Immature natural killer cell (primary cell): ENCODE results near the gene PRKCE. TPM values are rescaled to one million over a fixed set of nuclear protein-coding genes. Genes with fewer than 3 reads are reported as not detected.
A peak's percentile ranks its signal among the peaks of the same experiment; 100 is the strongest.

Source experiments
- DNase-seq, 3 donors: peaks; one replicate each; pipeline ENCODE4 v3.0.0; 2022; ENCODE audit warnings: mixed read lengths in 1 of 3
- H3K27ac Mint-ChIP-seq, 6 donors: one replicate each; pipeline ENCODE4 v1.8.0; 2020; ENCODE audit warnings: mixed read lengths in 6 of 6, mild to moderate bottlenecking in 5 of 6, inconsistent platforms in 4 of 6, moderate library complexity in 3 of 6
- H3K27me3 Mint-ChIP-seq, 3 donors: one replicate each; pipeline ENCODE4 v1.8.0; 2020 to 2021; ENCODE audit warnings: low read depth in 3 of 3, mild to moderate bottlenecking in 3 of 3, mixed read lengths in 3 of 3, moderate library complexity in 3 of 3, inconsistent platforms in 1 of 3
- H3K36me3 Mint-ChIP-seq, 3 donors: one replicate each; pipeline ENCODE4 v1.8.0; 2020; ENCODE audit warnings: mixed read lengths in 3 of 3, inconsistent platforms in 2 of 3, mild to moderate bottlenecking in 2 of 3
- H3K4me1 Mint-ChIP-seq, 2 donors: one replicate each; pipeline ENCODE4 v1.8.0; 2020; ENCODE audit warnings: inconsistent platforms in 2 of 2, mild to moderate bottlenecking in 2 of 2, mixed read lengths in 2 of 2, moderate library complexity in 1 of 2
- H3K4me3 Mint-ChIP-seq, 5 donors: one replicate each; pipeline ENCODE4 v1.8.0; 2020; ENCODE audit warnings: mild to moderate bottlenecking in 5 of 5, mixed read lengths in 5 of 5, inconsistent platforms in 3 of 5, moderate library complexity in 3 of 5
- H3K9me3 Mint-ChIP-seq, 6 donors: one replicate each; pipeline ENCODE4 v1.8.0; 2020; ENCODE audit warnings: mild to moderate bottlenecking in 6 of 6, mixed read lengths in 6 of 6, inconsistent platforms in 4 of 6, moderate library complexity in 3 of 6
- polyA plus RNA-seq, 3 donors: library from polyadenylated mRNA; unstranded; fragments of 300-500 nt; fragmentation: Illumina TruSeq; gene quantifications; one replicate each; pipeline ENCODE4 v1.2.3, GENCODE V29; 2021

PRKCE gene
- polyA plus RNA-seq, 3 donors from 2014 or later = 1.0 to 3.0 (median 2.5) TPM

DNA sequence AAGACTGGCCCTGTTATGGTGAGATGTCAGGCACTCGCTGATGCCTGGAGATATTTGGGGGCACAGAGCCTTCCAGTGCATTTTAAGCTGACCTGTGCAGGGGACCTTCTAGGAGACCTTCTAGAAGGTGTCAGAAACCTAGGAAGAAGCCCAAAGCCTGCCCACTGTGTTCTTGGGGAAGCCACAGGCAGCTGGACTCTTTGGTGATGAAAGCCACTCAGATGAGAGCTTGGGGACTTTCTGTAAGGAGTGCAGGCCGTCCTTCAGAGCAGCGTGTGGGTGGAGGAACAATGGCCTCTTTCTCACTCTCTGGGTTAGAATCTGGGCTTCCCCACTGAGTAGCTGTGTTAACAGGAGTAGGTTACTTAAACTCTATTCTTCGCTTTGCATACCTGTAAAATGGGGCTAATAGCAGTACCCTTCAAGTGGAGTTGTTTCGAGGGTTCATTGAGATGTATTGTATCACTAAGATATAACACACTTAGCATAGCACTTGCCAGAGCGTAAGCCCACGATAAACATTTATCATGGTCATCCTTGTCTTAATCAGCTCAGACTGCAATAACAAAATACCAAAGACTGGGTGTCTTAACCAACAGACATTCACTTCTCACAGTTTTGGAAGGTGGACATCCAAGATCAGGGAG, 323.4 kb downstream of the PRKCE start:
- no peak for DNase-seq
- peaks cover 0 to 3% of the 10 kb centered on the region in 2 donors for H3K4me1 Mint-ChIP-seq
- peaks cover 0 to 7% (median 0%) of the 10 kb centered on the region in 3 donors for H3K27me3 Mint-ChIP-seq
- H3K36me3 Mint-ChIP-seq = peaks cover 0 to 8% (median 4%) of the 10 kb centered on the region in 3 donors
- no peak overlapping the region for H3K27ac Mint-ChIP-seq
- no peak overlapping the region for H3K4me3 Mint-ChIP-seq
- H3K9me3 Mint-ChIP-seq = no peaks in the 10 kb centered on the region

GRCh38 chr2:45975752-45976517, 324.5 kb downstream of the PRKCE start:
- H3K36me3 Mint-ChIP-seq = peaks cover 4 to 9% (median 8%) of the 10 kb centered on the region in 3 donors
- no peak overlapping the region for H3K27ac Mint-ChIP-seq
- no peak overlapping the region for H3K4me3 Mint-ChIP-seq
- no peaks in the 10 kb centered on the region for H3K9me3 Mint-ChIP-seq
- DNase-seq = no peak
- H3K27me3 Mint-ChIP-seq = peaks cover 0 to 7% (median 0%) of the 10 kb centered on the region in 3 donors
- peaks cover 0 to 3% of the 10 kb centered on the region in 2 donors for H3K4me1 Mint-ChIP-seq

DNA sequence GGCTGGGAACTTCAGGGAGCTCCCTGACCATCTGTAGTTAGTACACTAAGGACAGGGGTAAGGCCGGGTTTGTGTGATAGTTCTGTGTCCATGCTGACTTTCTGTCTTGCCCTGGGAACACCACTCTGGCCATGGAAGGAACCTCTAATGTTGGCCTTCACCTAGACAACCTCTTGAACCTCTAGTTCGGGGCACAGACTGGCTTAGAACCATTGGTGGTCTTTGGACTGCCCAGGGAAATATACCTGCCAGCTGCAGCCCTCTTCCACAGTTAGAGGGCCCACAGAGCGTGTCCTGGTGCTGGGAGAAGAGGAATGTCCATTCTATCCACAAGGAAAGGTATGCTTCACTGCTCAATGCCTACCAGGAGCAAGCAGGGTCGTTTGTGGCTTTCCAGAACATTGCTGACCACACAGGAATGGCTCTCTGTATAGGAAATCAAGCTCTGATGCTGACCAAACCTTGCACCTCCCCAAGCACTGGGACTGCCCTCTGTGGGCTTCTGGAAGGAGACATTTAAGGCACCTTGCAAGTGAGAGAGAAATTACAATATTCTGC, 326.9 kb downstream of the PRKCE start:
- no peaks in the 10 kb centered on the region for H3K9me3 Mint-ChIP-seq
- no peak for DNase-seq
- H3K36me3 Mint-ChIP-seq = peaks cover 11 to 16% (median 14%) of the 10 kb centered on the region in 3 donors

DNA sequence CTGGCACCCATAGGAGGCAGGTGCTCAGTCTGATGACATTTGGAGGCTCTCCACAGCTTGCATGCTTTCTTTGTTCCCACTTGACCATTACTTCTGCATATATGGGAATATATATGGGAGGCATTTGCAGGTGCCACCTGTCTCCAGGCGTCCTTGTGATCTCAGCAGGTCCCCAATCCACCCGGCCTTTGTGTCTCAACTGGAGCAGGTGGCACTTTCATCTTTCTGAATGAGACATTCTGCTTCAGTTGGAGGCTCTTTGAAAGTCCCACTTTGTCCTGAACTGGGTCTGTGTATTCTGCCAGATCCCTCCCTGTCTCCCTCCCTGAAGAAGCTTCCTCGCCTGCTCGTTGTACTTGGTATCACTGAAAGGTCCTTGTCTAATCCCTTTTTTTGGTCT, 327.6 kb downstream of the PRKCE start:
- Mint-ChIP-seq H3K27ac (no peak overlapping the region), H3K27me3 (peaks cover 0 to 2% (median 0%) of the 10 kb centered on the region in 3 donors), H3K4me1 (peaks cover 0 to 3% of the 10 kb centered on the region in 2 donors), H3K4me3 (no peak overlapping the region), H3K9me3 (no peaks in the 10 kb centered on the region), H3K36me3 (peaks cover 14 to 16% (median 16%) of the 10 kb centered on the region in 3 donors)
- no peak for DNase-seq

More for the DNA sequence above, 326.9 kb downstream of the PRKCE start:
- Mint-ChIP-seq H3K4me3 (no peak overlapping the region), H3K4me1 (peaks cover 0 to 3% of the 10 kb centered on the region in 2 donors), H3K27ac (no peak overlapping the region), H3K27me3 (peaks cover 0 to 2% (median 0%) of the 10 kb centered on the region in 3 donors)

- Mint-ChIP-seq H3K4me3 (no peak overlapping the region), H3K36me3 (peaks cover 14 to 23% (median 20%) of the 10 kb centered on the region in 3 donors), H3K27ac (no peak overlapping the region), H3K4me1 (peaks cover 6 to 12% of the 10 kb centered on the region in 2 donors), H3K9me3 (no peaks in the 10 kb centered on the region), H3K27me3 (peaks cover 0 to 2% (median 0%) of the 10 kb centered on the region in 3 donors)
- DNase-seq = no peak
These were observed 328.8 kb downstream of the PRKCE start for GRCh38 chr2:45980161-45980865.

DNA sequence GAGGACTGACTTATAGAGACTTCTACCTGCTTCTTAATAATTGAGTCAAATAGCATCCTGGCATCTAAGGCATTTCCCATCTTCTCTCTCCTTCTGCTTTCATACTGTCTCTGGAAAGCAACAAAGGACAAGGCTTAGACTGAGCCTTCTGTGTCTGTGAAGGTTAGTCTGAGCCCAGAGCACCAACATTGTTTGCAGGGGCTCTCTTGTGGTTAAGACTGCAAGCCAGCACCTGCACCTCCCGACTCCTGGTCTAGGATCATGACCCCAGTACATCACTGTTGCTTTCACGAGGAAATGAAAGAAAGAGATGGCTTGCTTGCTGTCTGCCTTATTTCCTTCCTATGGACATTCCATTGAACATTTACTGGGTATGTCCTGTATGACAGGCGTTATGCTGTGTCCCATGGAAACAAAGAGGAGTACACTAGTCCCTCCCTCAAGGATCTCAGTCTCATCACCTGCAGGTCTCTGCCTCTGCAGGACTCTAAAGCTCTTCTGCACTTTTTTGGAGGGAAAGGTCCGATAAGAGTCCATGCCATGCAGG, 330.0 kb downstream of the PRKCE start:
- no peak for DNase-seq
- Mint-ChIP-seq H3K4me3 (no peak overlapping the region), H3K9me3 (no peaks in the 10 kb centered on the region), H3K27me3 (peaks cover 0 to 2% (median 0%) of the 10 kb centered on the region in 3 donors), H3K4me1 (peaks cover 6 to 12% of the 10 kb centered on the region in 2 donors), H3K27ac (no peak overlapping the region), H3K36me3 (peaks cover 18 to 34% (median 29%) of the 10 kb centered on the region in 3 donors)

GRCh38 chr2:45982096-45982495, 330.6 kb downstream of the PRKCE start:
- Mint-ChIP-seq H3K27ac (no peak overlapping the region), H3K36me3 (peaks cover 21 to 34% (median 29%) of the 10 kb centered on the region in 3 donors), H3K9me3 (no peaks in the 10 kb centered on the region), H3K4me3 (no peak overlapping the region), H3K27me3 (peaks cover 0 to 2% (median 0%) of the 10 kb centered on the region in 3 donors), H3K4me1 (peaks cover 6 to 12% of the 10 kb centered on the region in 2 donors)
- no peak for DNase-seq

DNA sequence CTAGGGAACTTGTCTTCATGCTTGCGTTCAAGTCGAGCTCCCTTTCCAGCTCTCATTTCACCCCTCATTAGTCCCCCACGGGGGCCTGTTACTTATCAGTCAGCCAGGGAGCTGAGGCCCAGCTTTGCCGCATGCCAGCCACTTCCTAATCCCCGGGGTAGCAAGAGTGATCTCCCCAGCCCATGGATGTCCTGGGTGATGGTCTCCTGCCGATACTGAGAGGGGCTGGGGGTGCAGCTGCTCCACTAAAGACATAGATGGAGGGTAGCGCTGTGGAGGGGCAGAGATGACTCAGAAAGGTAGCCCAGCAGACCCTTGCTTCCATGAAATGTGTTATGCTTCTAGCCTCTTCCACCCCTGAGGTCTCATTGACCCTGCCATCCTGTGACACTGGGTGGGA, 331.7 kb downstream of the PRKCE start:
- Mint-ChIP-seq H3K36me3 (peaks cover 21 to 34% (median 29%) of the 10 kb centered on the region in 3 donors), H3K27ac (no peak overlapping the region), H3K4me3 (no peak overlapping the region), H3K27me3 (peaks cover 0 to 2% (median 0%) of the 10 kb centered on the region in 3 donors), H3K4me1 (peaks cover 6 to 12% of the 10 kb centered on the region in 2 donors), H3K9me3 (no peaks in the 10 kb centered on the region)
- DNase-seq = no peak

DNA sequence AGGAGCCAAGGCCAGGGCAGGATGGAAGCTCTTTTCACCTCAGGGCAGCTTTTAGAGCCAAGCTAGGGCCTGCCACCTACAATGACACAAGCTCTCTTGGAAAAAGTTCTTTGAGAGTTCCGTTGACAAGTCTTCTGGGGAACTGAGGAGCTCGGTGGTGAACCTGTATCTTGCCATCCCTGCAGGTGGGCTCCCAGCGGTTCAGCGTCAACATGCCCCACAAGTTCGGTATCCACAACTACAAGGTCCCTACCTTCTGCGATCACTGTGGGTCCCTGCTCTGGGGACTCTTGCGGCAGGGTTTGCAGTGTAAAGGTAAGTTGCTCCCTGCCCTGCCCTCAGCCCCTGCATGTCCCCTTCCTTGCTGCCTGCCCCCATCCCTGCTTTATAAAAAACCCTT, 332.9 kb downstream of the PRKCE start:
- no peaks in the 10 kb centered on the region for H3K9me3 Mint-ChIP-seq
- H3K27ac Mint-ChIP-seq = no peak overlapping the region
- H3K4me1 Mint-ChIP-seq = peaks cover 6 to 11% of the 10 kb centered on the region in 2 donors
- DNase-seq = no peak
- H3K4me3 Mint-ChIP-seq = no peak overlapping the region
- H3K27me3 Mint-ChIP-seq = peaks cover 0 to 2% (median 2%) of the 10 kb centered on the region in 3 donors
- peaks cover 18 to 32% (median 29%) of the 10 kb centered on the region in 3 donors for H3K36me3 Mint-ChIP-seq

DNA sequence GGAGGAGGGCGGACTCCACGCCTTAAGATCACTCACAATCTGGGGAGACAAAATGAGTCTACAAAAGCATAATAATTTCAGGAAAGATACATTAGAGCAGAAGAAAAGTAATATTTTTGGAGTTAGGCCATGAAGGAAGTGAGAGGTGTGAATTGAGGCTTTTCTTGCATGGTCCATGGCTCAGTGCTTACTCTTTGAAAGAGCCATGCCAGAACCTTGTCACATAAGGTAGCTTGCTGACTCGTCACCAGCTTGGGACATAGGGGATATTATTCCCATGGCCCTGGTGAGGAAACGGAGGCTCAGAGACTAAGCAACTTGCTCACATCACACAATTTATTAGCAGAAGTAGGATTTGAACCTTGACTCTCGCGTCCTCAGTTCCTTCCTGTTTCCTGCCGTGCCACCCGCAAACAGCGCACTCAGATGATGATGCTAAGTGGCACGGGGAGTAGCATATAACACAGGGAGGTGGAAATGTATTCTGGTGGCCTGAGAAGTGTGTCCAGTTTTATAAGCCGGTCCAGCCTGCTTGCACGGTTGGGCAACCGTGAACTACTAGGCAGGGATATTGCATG, 333.5 kb downstream of the PRKCE start:
- no peak overlapping the region for H3K4me3 Mint-ChIP-seq
- peaks cover 12 to 32% (median 29%) of the 10 kb centered on the region in 3 donors for H3K36me3 Mint-ChIP-seq
- no peak for DNase-seq
- H3K4me1 Mint-ChIP-seq = peaks cover 6 to 9% of the 10 kb centered on the region in 2 donors
- H3K27me3 Mint-ChIP-seq = peaks cover 0 to 2% (median 2%) of the 10 kb centered on the region in 3 donors
- H3K27ac Mint-ChIP-seq = peak overlapping the region in 1 of 6 donors; percentile 14
- no peaks in the 10 kb centered on the region for H3K9me3 Mint-ChIP-seq

DNA sequence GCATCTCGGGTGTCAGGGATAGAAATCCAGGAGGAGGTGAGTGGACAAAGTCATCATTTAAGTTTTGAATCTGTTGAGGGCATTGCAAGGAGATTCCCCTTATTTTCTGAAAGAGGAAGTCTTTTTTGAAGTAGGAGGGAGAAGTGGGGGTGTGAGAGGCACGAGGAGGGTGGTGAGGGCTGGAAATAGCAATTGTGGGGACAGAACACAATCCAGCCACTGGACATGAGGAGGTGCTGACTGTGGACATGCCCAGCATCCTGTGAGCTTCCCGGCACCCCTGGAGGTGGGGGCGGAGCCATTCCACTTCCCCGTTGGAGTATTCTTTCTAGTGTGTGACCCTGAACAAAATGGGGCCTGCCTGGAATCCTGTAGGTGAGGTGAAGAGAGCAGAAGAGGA, 335.0 kb downstream of the PRKCE start:
- H3K9me3 Mint-ChIP-seq = no peaks in the 10 kb centered on the region
- peaks cover 1 to 2% (median 2%) of the 10 kb centered on the region in 3 donors for H3K27me3 Mint-ChIP-seq
- peaks cover 16 to 35% (median 17%) of the 10 kb centered on the region in 3 donors for H3K36me3 Mint-ChIP-seq
- peak overlapping the region in 1 of 6 donors; percentile 17 for H3K27ac Mint-ChIP-seq
- no peak overlapping the region for H3K4me3 Mint-ChIP-seq
- no peak for DNase-seq
- peaks cover 6 to 9% of the 10 kb centered on the region in 2 donors for H3K4me1 Mint-ChIP-seq

GRCh38 chr2:45987856-45988255, 336.4 kb downstream of the PRKCE start:
- no peak for DNase-seq
- H3K4me1 Mint-ChIP-seq = peaks cover 6 to 9% of the 10 kb centered on the region in 2 donors
- H3K27me3 Mint-ChIP-seq = peaks cover 1 to 2% (median 2%) of the 10 kb centered on the region in 3 donors
- no peak overlapping the region for H3K4me3 Mint-ChIP-seq
- peaks cover 13 to 30% (median 18%) of the 10 kb centered on the region in 3 donors for H3K36me3 Mint-ChIP-seq
- H3K9me3 Mint-ChIP-seq = no peaks in the 10 kb centered on the region
- H3K27ac Mint-ChIP-seq = no peak overlapping the region

- Mint-ChIP-seq H3K9me3 (no peaks in the 10 kb centered on the region), H3K27me3 (peaks cover 0 to 2% (median 1%) of the 10 kb centered on the region in 3 donors), H3K4me1 (peaks cover 6 to 9% of the 10 kb centered on the region in 2 donors), H3K36me3 (peaks cover 13 to 24% (median 18%) of the 10 kb centered on the region in 3 donors), H3K27ac (no peak overlapping the region), H3K4me3 (no peak overlapping the region)
- DNase-seq = no peak
These were observed 337.4 kb downstream of the PRKCE start for GRCh38 chr2:45988879-45989278.
